Stimulated activated naive CD8-positive, alpha-beta T cell treated with anti-CD3 and anti-CD28 coated beads, Interleukin-15, Interleukin-2, amounts not matched to agents 100 ng/mL and 50 ng/mL, for 24 hours (primary cell): Measurements from ENCODE around the gene SCCPDH.

Experiments
- H3K27ac Mint-ChIP-seq: one replicate; pipeline ENCODE4 v1.8.0; 2021; ENCODE audit warnings: mild to moderate bottlenecking, mixed read lengths
- H3K27me3 Mint-ChIP-seq: one replicate; pipeline ENCODE4 v1.8.0; 2021; ENCODE audit warnings: mixed read lengths
- H3K36me3 Mint-ChIP-seq: one replicate; pipeline ENCODE4 v1.8.0; 2021; ENCODE audit warnings: low read depth, mixed read lengths
- H3K4me1 Mint-ChIP-seq: one replicate; pipeline ENCODE4 v1.8.0; 2021; ENCODE audit warnings: low read depth, mixed read lengths
- H3K4me3 Mint-ChIP-seq: one replicate; pipeline ENCODE4 v1.8.0; 2021; ENCODE audit warnings: mild to moderate bottlenecking, mixed read lengths
- H3K9me3 Mint-ChIP-seq: one replicate; pipeline ENCODE4 v1.8.0; 2021; ENCODE audit warnings: mixed read lengths

Gene SCCPDH

DNA sequence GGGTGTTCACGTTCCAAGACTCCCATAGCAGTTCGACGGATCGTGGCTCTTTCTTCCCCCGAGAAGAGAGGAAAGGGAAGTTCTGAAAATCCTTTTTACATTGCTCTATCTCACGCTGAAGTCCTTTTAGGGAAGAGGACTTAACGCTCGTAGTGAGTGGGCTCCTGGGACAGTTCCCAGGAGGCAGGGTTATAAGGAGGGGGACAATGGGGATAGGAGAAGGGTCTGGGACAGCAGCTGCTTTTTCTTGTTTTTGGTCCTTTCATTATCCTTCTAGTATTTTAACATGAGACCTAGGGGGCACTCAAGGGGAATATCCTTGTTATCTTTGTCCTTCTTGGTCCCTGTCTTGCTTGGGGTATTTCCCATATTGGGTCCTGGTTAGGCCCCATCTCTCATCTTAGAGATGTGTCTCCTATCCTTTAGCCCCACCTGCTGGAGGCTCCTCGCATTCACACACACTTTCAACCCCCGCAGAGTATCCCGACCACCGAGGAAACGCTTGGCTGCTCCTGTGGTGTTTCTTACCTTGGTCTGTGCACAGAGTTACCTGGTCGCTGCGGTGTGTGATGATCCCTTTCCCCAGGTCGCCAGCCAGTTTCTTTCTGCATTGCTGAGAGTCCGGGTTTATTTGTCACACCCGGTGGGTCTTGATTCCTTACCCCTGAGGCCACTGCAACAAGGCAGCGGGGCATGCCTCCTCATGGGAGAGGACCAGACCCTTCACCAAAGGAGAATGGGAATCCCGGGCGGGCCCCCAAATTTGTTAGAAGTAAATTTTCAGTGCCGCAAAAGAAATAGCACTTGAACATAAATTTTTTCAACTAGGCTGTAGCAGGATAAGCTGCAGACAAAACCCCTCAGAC lies 29.7 kb downstream of the SCCPDH start:
- no peaks in the 10 kb centered on the region for H3K27me3 Mint-ChIP-seq
- no peaks in the 10 kb centered on the region for H3K9me3 Mint-ChIP-seq
- H3K36me3 Mint-ChIP-seq: peaks cover 2% of the 10 kb centered on the region
- no peaks in the 10 kb centered on the region for H3K4me1 Mint-ChIP-seq
- H3K27ac Mint-ChIP-seq: no peak overlapping the region
- no peak overlapping the region for H3K4me3 Mint-ChIP-seq

DNA sequence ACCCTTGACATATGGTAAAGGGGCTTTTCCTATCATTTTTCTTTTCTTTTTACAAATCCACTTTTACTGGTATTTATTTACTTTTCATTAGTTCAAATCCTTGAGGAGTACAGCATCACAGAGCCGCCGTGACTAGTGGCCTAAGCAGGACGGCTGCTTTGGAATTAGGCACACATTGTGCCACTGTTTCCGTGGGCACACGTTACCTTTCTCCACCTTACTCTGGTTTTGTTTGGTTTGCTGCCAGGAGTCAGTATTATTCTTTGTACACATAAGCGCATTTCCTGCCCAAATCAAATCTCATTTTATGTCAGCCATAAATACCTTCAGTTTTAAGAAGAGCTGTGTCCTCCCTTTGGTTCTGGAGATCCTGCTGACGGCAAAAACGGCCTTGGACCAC lies 31.2 kb downstream of the SCCPDH start:
- Mint-ChIP-seq H3K27me3 (no peaks in the 10 kb centered on the region), H3K9me3 (no peaks in the 10 kb centered on the region), H3K4me3 (no peak overlapping the region), H3K27ac (no peak overlapping the region), H3K4me1 (no peaks in the 10 kb centered on the region), H3K36me3 (peaks cover 13% of the 10 kb centered on the region)

DNA sequence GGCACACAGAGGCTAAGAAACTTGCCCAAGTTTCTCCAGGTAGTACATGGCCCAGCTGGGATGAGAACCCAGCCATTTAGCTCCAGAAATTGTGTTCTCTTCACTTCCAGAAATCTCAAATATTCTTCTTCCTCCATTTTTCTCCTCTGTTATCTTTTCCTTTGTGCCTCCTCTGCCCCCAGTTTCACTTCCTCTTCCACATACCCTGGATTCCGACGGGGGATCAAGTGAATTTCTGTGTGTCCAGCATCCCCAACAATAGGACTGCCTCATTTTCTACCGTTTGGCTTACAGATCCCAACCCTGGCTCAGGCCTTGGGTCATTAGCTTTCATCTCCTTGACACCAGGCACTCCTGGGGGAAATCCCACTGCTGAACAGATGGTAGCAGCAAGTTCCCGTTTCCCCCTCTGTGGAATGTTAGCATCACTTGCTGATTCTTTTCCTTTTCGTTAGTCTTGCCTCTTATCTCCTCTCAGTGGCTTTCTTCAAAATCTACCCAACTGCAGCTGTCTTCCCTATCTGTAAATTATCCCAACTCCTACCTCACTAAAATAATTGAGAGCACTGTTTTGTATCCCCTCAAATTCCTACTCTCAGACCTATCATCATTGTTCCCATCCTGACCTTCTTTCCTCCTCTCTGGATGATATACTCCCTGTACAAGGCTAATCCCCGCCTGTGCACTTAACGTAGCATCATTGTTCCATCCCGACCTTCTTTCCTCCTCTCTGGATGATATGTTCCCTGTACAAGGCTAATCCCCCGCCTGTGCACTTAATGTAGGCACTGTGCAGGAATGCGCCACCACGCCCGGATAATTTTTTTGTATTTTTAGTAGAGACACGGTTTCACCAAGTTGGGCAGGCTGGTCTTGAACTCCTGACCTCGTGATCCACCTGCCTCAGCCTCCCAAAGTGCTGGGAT lies 36.5 kb downstream of the SCCPDH start:
- H3K36me3 Mint-ChIP-seq: peaks cover 41% of the 10 kb centered on the region
- no peak overlapping the region for H3K4me3 Mint-ChIP-seq
- H3K27me3 Mint-ChIP-seq: no peaks in the 10 kb centered on the region
- H3K9me3 Mint-ChIP-seq: no peaks in the 10 kb centered on the region
- H3K4me1 Mint-ChIP-seq: no peaks in the 10 kb centered on the region
- H3K27ac Mint-ChIP-seq: no peak overlapping the region

DNA sequence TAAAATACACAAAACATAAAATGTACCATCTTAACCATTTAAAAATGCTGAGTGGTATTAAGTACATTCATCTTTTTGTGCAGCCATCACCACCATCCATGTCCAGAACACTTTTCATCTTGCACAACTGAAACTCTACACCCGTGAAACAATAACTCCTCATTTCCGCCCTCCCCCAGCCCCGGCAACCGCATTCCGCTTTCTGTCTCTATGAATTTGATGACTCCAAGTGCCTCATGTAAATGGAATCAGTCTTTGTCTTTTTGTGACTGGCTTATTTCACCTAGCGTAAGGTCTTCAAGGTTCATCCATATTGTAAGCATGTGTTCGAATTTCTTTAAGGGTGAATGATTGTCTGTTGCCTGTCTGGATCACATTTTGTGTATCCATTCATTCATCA lies 37.2 kb downstream of the SCCPDH start:
- no peak overlapping the region for H3K4me3 Mint-ChIP-seq
- peak overlapping the region; percentile 2 for H3K27ac Mint-ChIP-seq
- peaks cover 41% of the 10 kb centered on the region for H3K36me3 Mint-ChIP-seq
- H3K27me3 Mint-ChIP-seq: no peaks in the 10 kb centered on the region
- no peaks in the 10 kb centered on the region for H3K4me1 Mint-ChIP-seq
- no peaks in the 10 kb centered on the region for H3K9me3 Mint-ChIP-seq

DNA sequence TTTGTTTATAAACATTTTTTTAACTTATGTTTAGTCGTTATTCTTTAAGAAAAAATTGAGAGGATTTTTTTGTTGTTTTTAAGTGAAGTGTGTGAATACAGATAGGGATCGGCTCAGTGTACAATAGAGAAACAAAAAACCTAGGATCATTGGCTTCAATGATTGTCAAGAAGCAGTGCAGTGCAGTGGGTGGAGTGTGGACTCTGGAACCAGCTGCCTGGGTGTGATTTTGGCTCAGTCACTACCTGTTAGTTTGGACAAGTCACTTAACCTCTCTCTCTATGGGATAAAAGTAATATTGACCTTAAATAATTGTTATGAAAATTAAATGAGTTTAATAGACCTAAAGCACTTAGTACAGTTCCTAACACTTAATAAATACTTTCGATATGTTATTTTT lies 41.3 kb downstream of the SCCPDH start:
- H3K9me3 Mint-ChIP-seq: no peaks in the 10 kb centered on the region
- H3K4me1 Mint-ChIP-seq: no peaks in the 10 kb centered on the region
- no peaks in the 10 kb centered on the region for H3K27me3 Mint-ChIP-seq
- peaks cover 48% of the 10 kb centered on the region for H3K36me3 Mint-ChIP-seq
- H3K27ac Mint-ChIP-seq: no peak overlapping the region
- H3K4me3 Mint-ChIP-seq: no peak overlapping the region

DNA sequence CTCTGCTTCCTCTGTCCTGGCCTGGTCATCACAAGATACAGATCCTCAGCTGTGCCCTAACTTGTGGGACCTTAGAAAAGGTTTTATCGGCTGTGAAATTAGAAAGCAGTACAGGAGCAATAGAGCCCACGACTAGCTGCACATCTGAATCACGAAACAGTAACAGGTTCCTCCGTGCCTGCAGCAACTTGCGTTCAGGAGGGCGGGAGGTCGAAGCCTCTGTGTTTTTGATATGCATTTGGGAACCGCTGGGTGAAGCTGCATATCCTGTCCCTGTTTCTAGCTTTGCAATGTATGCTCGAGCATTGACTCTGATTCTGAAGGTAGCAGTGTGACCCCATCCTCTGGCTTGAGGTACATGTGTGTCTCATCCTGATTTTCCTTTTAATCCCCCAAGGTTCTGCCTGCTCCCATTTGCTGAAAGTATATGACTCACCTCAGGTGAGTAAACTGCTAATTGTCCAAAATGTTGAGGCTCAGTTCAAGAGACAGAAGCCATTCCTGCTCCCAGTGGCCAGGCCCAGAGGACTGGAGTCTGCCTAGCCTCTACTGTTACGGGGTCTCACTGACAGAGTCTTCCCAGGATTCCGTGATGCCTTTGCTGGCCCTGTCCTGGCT lies 44.3 kb downstream of the SCCPDH start:
- Mint-ChIP-seq H3K9me3 (no peaks in the 10 kb centered on the region), H3K36me3 (peaks cover 41% of the 10 kb centered on the region), H3K27me3 (no peaks in the 10 kb centered on the region), H3K4me1 (no peaks in the 10 kb centered on the region), H3K27ac (no peak overlapping the region), H3K4me3 (no peak overlapping the region)

DNA sequence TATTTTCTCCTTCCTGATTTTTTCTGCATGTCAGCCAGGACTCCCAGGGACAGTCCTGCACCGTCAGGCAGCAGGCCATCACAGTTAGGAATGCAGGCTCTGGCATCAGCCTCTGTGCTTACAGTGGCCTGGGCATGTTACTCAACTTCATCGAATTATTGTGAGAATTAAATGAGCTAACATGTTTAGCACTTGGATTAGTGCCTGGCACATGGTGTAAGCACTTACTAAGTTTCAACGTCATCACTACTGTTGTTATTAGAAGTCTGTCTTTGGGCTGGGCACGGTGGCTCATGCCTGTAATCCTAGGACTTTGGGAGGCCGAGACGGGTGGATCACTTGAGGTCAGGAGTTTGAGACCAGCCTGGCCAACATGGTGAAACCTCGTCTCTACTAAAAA lies 45.1 kb downstream of the SCCPDH start:
- Mint-ChIP-seq H3K27me3 (no peaks in the 10 kb centered on the region), H3K36me3 (peaks cover 36% of the 10 kb centered on the region), H3K4me3 (no peak overlapping the region), H3K4me1 (no peaks in the 10 kb centered on the region), H3K27ac (no peak overlapping the region), H3K9me3 (no peaks in the 10 kb centered on the region)

DNA sequence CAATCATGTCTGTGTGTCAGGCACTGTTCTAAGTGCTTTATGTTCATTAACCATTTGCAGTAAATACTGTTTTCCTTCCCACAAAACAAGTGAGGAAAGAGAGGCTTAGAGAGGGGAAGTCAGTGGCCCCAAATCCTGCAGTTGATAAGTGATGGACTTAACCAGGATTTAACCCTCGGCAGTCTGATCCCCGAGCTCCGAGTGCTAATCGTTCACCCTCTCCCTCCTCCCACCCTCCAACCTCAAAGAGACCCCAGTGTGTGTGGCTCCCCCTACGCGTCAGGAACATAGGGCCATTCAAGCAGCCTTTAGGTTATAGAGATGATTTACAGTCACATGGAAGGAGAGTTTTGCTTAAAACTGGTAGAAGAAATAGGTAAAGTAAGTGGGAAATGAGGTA lies 47.2 kb downstream of the SCCPDH start:
- no peaks in the 10 kb centered on the region for H3K4me1 Mint-ChIP-seq
- peaks cover 40% of the 10 kb centered on the region for H3K36me3 Mint-ChIP-seq
- H3K27me3 Mint-ChIP-seq: no peaks in the 10 kb centered on the region
- H3K27ac Mint-ChIP-seq: no peak overlapping the region
- H3K4me3 Mint-ChIP-seq: no peak overlapping the region
- H3K9me3 Mint-ChIP-seq: no peaks in the 10 kb centered on the region

DNA sequence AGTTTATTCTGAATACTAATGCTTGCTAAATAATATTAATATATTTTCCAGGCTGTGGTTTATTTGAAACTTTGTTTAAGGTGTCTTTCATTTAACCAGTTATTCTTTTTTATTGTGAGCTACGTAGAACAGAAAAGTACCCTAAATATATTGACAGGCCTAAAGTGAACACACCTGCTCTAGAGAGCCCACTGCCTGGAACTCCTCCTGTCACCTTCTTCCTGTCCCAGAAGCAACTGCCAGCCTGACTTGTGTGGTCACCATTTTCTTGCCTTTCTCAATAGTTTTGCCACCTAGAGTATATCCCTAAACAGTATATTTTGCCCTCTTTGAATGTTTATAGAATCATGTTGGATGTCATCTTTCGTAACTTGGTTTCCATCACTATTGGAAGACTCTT lies 48.5 kb downstream of the SCCPDH start:
- H3K4me1 Mint-ChIP-seq: no peaks in the 10 kb centered on the region
- peaks cover 33% of the 10 kb centered on the region for H3K36me3 Mint-ChIP-seq
- H3K4me3 Mint-ChIP-seq: no peak overlapping the region
- H3K9me3 Mint-ChIP-seq: no peaks in the 10 kb centered on the region
- H3K27me3 Mint-ChIP-seq: no peaks in the 10 kb centered on the region
- H3K27ac Mint-ChIP-seq: no peak overlapping the region

DNA sequence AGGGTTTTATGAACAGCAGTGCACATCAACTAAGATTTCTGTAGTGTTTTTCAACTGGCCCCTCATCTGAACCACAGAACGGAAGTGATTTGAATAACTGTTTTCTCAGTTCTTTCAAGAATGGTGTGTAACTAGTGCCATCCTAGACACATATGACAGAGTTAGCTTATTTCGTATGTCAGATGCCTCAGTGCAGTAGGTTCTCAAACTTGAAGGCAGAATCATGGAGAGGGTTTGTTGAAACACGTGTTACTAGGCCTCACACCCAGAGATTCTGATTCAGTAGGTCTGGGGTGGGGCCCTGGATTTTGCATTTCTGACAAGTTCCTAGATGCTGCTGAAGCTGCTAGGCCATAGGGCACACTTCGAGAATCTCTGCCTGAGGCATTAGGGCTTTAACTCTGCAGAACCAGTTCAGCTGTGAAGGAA lies 49.0 kb downstream of the SCCPDH start:
- Mint-ChIP-seq H3K4me1 (no peaks in the 10 kb centered on the region), H3K36me3 (peaks cover 34% of the 10 kb centered on the region), H3K9me3 (no peaks in the 10 kb centered on the region), H3K27me3 (no peaks in the 10 kb centered on the region), H3K4me3 (no peak overlapping the region), H3K27ac (no peak overlapping the region)

DNA sequence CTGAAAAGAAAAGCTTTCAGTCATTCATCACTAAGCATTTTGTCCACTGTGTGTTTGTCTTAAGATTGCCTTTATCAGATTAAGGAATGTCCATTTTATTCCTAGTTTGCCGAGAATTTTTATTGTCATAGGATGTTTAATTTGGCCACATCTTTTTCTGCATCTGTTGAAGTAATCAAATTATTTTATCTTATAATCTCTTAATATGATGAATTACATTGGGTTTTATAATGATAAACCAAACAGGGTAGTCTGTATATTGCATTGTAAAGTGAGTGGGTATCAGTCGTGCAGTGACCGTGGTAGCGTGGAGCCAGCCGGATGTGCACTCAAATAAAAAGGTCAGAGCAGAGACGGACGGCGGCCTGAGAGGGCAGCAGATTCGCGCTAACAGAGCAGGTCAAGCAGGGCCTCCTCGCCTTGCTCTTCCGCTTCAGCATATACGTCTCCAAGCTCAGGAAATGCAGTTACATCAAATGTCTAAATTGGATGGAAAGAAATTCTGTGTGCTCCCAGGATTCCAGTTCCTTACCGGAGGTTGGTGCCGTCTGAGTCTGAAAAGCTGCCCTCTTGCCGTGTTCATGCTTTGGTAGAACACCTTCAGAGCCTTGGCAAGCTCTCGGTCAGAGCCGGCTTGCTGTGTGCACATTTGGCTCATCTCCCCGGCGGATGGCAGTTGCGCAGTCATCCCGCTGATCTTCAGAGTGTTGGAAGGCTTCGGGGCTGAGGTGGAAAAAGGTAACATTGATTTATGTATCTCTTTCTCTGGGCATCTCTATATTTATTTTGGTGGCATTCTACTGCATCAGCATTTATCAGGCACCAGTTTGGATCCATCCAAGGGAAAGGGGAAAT lies 51.5 kb downstream of the SCCPDH start:
- Mint-ChIP-seq H3K4me1 (no peaks in the 10 kb centered on the region), H3K27me3 (no peaks in the 10 kb centered on the region), H3K36me3 (peaks cover 30% of the 10 kb centered on the region), H3K27ac (no peak overlapping the region), H3K9me3 (no peaks in the 10 kb centered on the region), H3K4me3 (no peak overlapping the region)

DNA sequence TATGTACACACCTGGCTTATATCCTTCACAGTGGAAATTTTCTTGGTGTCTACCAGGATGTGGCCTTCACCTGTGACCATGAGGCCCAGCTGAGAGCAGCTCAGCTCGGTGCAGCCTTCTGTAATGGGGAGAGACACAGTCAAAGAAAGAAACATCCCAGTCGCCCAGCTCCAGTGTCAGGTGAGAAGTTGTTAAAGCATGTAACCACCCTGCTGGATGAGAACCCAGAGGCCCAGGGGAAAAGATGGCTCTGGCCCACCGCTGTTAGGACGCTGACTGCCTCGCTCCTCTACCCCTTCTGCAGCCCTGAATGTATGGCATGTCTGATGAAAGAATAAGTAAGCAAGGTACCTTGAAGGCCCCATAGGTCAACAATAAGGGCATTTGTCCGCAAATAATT lies 52.7 kb downstream of the SCCPDH start:
- Mint-ChIP-seq H3K36me3 (peaks cover 29% of the 10 kb centered on the region), H3K9me3 (no peaks in the 10 kb centered on the region), H3K27me3 (no peaks in the 10 kb centered on the region), H3K27ac (no peak overlapping the region), H3K4me1 (no peaks in the 10 kb centered on the region), H3K4me3 (no peak overlapping the region)

DNA sequence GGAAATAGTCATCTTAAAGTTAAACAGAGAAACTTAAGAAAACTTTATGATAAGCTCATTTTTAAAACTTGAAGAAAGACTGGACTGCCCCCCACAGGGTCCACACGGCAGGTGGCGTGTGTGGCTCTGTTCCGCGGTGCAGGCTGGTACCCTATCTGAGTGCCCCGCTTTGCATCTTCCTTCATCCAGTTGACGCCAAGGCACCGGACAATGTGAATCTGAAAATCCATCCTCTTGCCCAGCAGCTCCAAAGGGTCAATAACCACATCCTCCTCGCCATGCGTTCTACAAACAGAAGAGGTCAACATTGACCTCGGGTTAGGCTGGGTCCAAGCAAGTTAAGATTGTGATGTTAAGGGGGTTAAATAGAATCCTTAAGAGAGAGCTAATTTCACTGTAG lies 54.5 kb downstream of the SCCPDH start:
- Mint-ChIP-seq H3K27me3 (no peaks in the 10 kb centered on the region), H3K27ac (no peak overlapping the region), H3K36me3 (peaks cover 21% of the 10 kb centered on the region), H3K4me1 (peaks cover 9% of the 10 kb centered on the region), H3K9me3 (no peaks in the 10 kb centered on the region), H3K4me3 (no peak overlapping the region)

DNA sequence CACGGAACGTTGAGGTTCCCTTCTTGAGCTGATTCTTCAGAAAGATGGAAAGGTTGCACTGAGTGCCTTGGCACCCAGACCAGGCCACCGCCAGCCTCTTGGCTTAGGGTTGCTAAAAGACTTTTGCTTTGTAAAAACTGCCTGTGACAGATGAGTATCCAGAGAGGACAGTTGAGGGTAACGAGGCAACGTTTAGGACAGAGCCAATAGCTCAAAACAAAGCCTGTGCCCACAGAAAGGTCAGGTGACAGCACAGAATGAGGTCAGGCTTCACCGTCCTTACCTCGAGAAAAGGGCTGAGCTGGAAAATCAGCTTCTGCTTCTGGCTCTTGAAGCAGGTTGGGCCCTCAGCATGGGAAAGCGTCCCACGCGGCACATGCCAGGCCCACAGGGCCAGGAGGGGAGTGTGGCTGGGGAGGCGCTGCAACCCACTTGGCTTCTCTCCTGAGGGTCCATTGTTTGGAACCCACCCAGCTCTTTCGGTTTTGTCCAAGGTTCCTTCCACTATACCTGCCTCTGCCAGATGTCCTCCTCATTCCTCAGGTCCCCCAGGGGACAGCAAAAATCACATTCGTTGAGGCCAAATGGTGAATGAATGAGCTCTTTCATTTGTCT lies 55.5 kb downstream of the SCCPDH start:
- H3K4me3 Mint-ChIP-seq: no peak overlapping the region
- peaks cover 21% of the 10 kb centered on the region for H3K36me3 Mint-ChIP-seq
- no peaks in the 10 kb centered on the region for H3K9me3 Mint-ChIP-seq
- H3K27ac Mint-ChIP-seq: no peak overlapping the region
- peaks cover 11% of the 10 kb centered on the region for H3K4me1 Mint-ChIP-seq
- H3K27me3 Mint-ChIP-seq: no peaks in the 10 kb centered on the region
